ENCODE data around the gene HGD. TPM values are rescaled to one million over a fixed set of nuclear protein-coding genes. Genes with fewer than 3 reads are reported as not detected.

The HGD gene
- total RNA-seq, 1 donor from 2014 or later: 0.16 TPM

DNA sequence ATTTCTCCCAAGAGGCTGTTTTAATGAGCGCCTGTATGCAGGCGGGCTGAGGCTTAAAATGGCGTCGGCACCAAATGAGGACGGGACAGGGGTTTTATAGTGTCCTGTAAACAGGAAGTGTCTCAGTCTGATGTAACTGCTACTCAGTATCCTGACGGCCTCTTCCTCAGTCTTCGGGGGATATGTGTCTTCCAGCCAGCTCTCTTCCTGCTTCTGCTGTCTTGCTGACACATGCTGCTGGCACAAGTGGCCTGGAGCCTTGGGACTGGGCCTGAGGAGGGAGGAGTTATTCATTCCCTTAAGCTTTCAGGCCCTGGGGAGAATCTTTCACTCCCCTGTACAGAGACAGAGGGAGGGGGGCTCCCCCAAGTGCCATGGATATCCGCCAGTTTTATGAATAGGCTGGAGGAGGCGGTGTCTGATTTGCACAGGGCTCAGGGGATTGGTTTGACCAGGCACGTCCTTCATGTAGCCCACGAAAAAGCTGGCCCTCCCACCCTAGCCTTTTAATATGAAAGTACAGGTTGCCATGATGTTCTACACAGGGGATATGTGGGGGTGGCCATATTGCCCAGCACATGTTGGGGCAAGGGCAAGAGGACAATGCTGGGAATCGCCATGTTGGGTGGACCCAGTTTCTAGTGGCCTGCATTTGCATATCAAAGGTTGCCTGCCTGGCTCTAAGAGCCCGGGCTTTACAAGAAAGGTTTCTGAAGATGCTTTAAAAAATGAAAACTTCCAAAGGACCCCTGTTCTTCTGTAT, 66.0 kb downstream of the HGD start:
- intact Hi-C loops (cut with micrococcal nuclease): no loop called here
- Mint-ChIP-seq H3K9me3 (no peaks in the 10 kb centered on the region), H3K27me3 (ENCODE audit: insufficient read depth) (no peaks in the 10 kb centered on the region), H3K4me1 (ENCODE audit: low read depth) (no peaks in the 10 kb centered on the region), H3K27ac (no peak overlapping the region), H3K4me3 (no peak overlapping the region), H3K36me3 (ENCODE audit: low read depth) (no peaks in the 10 kb centered on the region)
- no peak for DNase-seq (ENCODE audit: low spot score)

DNA sequence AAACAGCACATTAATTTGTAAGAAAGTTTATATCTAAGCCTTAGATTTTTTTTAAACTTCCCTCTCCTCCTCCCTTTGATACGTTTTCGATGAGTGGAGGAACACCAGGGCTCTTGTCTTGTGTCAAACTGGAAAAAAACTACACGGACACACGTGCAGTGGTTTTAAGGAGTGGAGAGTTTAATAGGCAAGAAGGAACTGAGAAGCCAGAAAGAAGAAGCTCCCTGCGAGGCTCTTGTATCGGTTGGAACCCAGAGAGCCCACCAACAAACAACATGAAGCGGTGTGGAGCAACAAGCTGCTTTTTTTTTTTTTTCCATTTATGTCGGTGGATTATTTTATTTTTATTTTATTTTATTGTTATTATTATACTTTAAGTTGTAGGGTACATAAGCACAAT, 67.3 kb downstream of the HGD start:
- Mint-ChIP-seq H3K27me3 (ENCODE audit: insufficient read depth) (no peaks in the 10 kb centered on the region), H3K4me1 (ENCODE audit: low read depth) (no peaks in the 10 kb centered on the region), H3K4me3 (no peak overlapping the region), H3K36me3 (ENCODE audit: low read depth) (no peaks in the 10 kb centered on the region), H3K9me3 (no peaks in the 10 kb centered on the region), H3K27ac (no peak overlapping the region)
- no peak for DNase-seq (ENCODE audit: low spot score)
- intact Hi-C loops (cut with micrococcal nuclease): no loop called here

DNA sequence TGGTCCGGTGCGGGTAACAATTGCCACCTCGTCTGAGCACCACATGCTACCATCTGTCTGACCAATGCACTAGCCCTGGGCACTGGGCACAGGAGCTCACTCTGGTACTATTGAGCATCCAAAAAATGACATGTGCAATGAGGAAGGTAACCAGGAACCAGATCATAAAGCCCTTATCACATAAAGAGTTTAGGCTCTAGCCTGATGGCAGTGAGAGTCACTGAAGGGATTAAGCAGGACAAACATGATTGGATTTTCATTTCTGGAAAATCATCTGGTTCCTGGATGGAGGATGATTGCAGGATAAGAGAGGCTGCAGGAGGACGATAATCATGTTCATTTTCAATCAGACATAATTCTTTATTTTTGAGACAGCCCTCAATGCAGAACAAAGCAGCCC, 73.5 kb downstream of the HGD start:
- Mint-ChIP-seq H3K4me1 (ENCODE audit: low read depth) (no peaks in the 10 kb centered on the region), H3K27ac (no peak overlapping the region), H3K36me3 (ENCODE audit: low read depth) (no peaks in the 10 kb centered on the region), H3K4me3 (no peak overlapping the region), H3K27me3 (ENCODE audit: insufficient read depth) (peaks cover 6% of the 10 kb centered on the region), H3K9me3 (no peaks in the 10 kb centered on the region)
- DNase-seq (ENCODE audit: low spot score): no peak
- intact Hi-C loops (cut with micrococcal nuclease): no loop called here

DNA sequence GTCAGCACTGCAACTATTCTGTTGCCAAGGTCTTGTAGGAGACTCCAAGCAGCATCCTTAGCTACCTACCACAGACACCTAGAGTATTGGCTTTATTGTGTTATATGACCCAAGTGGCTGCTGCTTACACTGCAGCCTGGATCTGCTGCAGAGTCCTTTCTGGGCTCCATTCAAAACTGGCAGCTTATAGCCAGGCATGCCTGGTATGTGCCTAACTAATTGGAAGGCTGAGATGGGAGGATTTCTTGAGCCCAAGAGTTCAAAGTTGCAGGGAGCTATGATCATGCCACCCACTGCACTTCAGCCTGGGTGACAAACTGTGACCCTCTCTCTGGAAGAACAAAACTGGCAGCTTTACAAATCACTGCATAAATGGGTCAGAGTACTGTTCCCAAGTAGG, 77.3 kb downstream of the HGD start:
- Mint-ChIP-seq H3K9me3 (no peaks in the 10 kb centered on the region), H3K36me3 (ENCODE audit: low read depth) (peaks cover 26% of the 10 kb centered on the region), H3K4me1 (ENCODE audit: low read depth) (peaks cover 5% of the 10 kb centered on the region), H3K27ac (no peak overlapping the region), H3K4me3 (no peak overlapping the region), H3K27me3 (ENCODE audit: insufficient read depth) (peaks cover 6% of the 10 kb centered on the region)
- intact Hi-C loops (cut with micrococcal nuclease): no loop called here
- DNase-seq (ENCODE audit: low spot score): no peak

DNA sequence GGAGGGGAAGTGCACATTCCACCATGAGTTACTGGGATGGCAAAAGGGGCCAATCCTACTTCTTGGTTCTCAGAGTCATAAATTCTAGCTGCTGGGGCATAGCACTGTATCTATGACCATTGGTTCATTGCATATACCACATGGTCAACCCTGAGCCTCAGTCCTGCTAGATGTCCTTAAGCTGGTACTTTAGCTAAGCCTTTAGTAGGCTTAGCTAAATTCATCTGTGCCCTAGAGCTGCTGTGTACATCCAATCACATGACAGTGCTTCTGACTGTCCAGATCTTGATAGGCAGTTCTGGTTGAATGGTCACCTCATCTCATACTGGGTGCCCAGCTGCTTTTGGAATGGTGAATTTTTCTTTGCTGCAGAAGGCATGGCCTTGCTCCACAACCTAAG, 77.7 kb downstream of the HGD start:
- H3K4me3 Mint-ChIP-seq: no peak overlapping the region
- peaks cover 6% of the 10 kb centered on the region for H3K27me3 Mint-ChIP-seq (ENCODE audit: insufficient read depth)
- peaks cover 26% of the 10 kb centered on the region for H3K36me3 Mint-ChIP-seq (ENCODE audit: low read depth)
- intact Hi-C loops (cut with micrococcal nuclease): no loop called here
- H3K4me1 Mint-ChIP-seq (ENCODE audit: low read depth): peaks cover 5% of the 10 kb centered on the region
- no peak overlapping the region for H3K27ac Mint-ChIP-seq
- no peak for DNase-seq (ENCODE audit: low spot score)
- no peaks in the 10 kb centered on the region for H3K9me3 Mint-ChIP-seq

DNA sequence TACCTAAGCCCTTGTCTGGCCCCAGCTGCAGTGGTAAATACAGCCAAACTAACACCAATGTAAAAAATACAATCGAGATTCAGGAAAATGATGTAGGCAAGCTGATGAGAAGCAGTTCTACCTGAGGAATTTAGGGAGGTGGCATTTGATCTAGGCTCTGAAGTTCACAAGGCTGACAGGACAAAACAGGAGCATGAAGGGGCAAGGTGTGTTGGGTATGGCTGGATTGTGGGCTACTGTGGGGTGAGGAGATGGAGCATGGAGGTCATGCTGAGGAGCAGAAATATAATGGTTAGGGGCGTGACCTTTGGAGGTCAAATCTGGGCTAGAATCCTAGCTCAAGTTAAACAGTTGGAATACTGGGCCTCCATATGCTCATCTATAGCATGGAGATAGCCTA, 79.4 kb downstream of the HGD start:
- Mint-ChIP-seq H3K36me3 (ENCODE audit: low read depth) (peaks cover 26% of the 10 kb centered on the region), H3K9me3 (no peaks in the 10 kb centered on the region), H3K4me1 (ENCODE audit: low read depth) (peaks cover 5% of the 10 kb centered on the region), H3K4me3 (no peak overlapping the region), H3K27me3 (ENCODE audit: insufficient read depth) (peaks cover 3% of the 10 kb centered on the region), H3K27ac (peak overlapping the region; percentile 31)
- no peak for DNase-seq (ENCODE audit: low spot score)
- intact Hi-C loops (cut with micrococcal nuclease): no loop called here

DNA sequence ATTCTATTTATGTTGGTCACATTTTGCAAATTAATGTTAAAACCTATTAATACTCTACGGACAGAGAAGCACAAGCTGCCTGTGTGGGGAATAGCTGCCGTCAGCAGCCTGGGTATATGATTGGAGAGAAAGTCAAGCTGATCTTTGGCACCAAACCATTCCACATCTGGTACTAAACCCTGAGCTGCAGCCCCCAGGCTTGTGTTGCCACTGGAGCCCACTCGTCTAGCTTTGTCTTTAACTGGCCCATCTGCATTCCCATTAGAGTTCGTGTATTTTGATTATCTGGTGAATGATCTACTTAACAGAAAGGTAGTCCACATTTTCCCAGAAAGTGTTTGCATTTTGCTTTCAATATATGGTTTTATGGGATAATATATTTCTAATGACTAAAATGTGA, 80.5 kb downstream of the HGD start:
- Mint-ChIP-seq H3K4me1 (ENCODE audit: low read depth) (peaks cover 5% of the 10 kb centered on the region), H3K27ac (no peak overlapping the region), H3K4me3 (no peak overlapping the region), H3K27me3 (ENCODE audit: insufficient read depth) (no peaks in the 10 kb centered on the region), H3K36me3 (ENCODE audit: low read depth) (peaks cover 28% of the 10 kb centered on the region), H3K9me3 (no peaks in the 10 kb centered on the region)
- no peak for DNase-seq (ENCODE audit: low spot score)
- intact Hi-C loops (cut with micrococcal nuclease): no loop called here

DNA sequence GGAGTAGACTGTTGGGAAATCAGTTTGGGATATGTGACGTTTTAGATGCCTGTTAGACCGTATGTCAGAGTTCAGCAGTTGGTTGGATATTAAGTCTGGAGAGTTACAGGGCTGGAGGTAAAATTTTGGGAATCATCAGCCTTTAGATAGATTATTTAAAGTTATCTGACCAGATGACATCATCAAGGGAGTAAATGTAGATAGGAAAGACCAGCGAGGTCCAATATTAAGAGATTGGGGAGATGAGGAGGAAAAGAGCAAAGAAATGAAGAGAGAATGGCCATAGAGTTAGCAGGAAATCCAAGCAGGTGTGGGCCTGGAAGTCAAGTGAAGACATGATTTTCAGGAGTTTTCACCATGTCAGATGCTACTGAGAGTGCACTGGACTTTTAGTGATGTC, 82.8 kb downstream of the HGD start:
- H3K27me3 Mint-ChIP-seq (ENCODE audit: insufficient read depth): no peaks in the 10 kb centered on the region
- no peak overlapping the region for H3K4me3 Mint-ChIP-seq
- peaks cover 28% of the 10 kb centered on the region for H3K36me3 Mint-ChIP-seq (ENCODE audit: low read depth)
- intact Hi-C loops (cut with micrococcal nuclease): no loop called here
- H3K9me3 Mint-ChIP-seq: no peaks in the 10 kb centered on the region
- DNase-seq (ENCODE audit: low spot score): no peak
- peaks cover 17% of the 10 kb centered on the region for H3K4me1 Mint-ChIP-seq (ENCODE audit: low read depth)
- H3K27ac Mint-ChIP-seq: no peak overlapping the region

DNA sequence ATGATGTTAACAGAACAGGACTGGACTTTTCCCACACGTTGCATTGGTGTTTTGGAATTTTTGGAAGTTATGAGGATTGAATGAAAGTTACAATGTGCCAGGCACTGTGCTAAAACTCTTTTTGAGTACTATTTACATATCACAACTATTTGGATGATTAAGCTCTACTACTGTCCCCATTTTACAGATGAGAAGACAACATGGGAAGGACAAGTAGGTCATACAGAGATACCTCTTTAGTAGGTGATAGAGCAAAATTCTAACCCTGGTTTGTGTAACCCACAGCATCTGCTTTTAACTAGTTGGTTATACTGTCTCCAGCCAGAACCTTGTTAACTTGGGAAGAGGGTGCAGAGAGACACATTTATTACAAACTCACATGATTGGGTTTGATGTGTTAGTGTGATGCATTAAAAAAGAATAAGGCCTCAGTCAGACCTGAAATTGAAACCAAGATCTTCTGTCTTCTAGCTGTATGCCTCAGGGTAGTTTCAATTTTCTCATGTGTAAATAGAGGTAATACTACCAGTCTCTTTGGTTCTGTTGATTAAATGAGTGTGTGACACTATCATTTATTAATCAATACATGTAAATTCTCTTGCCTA, 84.5 kb downstream of the HGD start:
- intact Hi-C loops (cut with micrococcal nuclease): loop anchor here (2.0 kb wide), 1 partner anchor 249 kb away; the partner anchor contains the start of gene LRRC58
- Mint-ChIP-seq H3K4me3 (no peak overlapping the region), H3K9me3 (no peaks in the 10 kb centered on the region), H3K4me1 (ENCODE audit: low read depth) (peaks cover 17% of the 10 kb centered on the region), H3K36me3 (ENCODE audit: low read depth) (peaks cover 20% of the 10 kb centered on the region), H3K27me3 (ENCODE audit: insufficient read depth) (no peaks in the 10 kb centered on the region), H3K27ac (no peak overlapping the region)
- DNase-seq (ENCODE audit: low spot score): no peak

DNA sequence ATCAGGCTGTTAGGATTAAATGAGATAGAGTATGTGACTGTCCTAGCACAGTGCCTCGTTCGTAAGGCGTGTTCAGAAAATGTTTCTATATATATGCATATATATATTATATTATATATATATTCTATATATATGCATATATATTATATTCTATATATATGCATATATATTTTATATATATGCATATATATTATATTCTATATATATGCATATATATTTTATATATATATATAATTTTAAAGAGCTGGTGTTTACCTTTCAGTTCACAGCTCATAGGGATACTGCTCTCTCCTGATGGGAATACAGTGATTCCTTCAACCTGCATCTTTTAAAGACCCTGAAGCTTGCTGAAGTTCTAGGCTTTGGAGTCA, 85.2 kb downstream of the HGD start:
- DNase-seq (ENCODE audit: low spot score): no peak
- intact Hi-C loops (cut with micrococcal nuclease): loop anchor here (1.0 to 2.0 kb wide), 6 partner anchors 38 to 502 kb away; partner anchors contain the start of genes GTF2E1, LRRC58 and RABL3
- peak overlapping the region; percentile 91 for H3K4me3 Mint-ChIP-seq
- H3K36me3 Mint-ChIP-seq (ENCODE audit: low read depth): peaks cover 16% of the 10 kb centered on the region
- peak overlapping the region; percentile 96 for H3K27ac Mint-ChIP-seq
- H3K9me3 Mint-ChIP-seq: no peaks in the 10 kb centered on the region
- H3K27me3 Mint-ChIP-seq (ENCODE audit: insufficient read depth): no peaks in the 10 kb centered on the region
- H3K4me1 Mint-ChIP-seq (ENCODE audit: low read depth): peaks cover 17% of the 10 kb centered on the region

DNA sequence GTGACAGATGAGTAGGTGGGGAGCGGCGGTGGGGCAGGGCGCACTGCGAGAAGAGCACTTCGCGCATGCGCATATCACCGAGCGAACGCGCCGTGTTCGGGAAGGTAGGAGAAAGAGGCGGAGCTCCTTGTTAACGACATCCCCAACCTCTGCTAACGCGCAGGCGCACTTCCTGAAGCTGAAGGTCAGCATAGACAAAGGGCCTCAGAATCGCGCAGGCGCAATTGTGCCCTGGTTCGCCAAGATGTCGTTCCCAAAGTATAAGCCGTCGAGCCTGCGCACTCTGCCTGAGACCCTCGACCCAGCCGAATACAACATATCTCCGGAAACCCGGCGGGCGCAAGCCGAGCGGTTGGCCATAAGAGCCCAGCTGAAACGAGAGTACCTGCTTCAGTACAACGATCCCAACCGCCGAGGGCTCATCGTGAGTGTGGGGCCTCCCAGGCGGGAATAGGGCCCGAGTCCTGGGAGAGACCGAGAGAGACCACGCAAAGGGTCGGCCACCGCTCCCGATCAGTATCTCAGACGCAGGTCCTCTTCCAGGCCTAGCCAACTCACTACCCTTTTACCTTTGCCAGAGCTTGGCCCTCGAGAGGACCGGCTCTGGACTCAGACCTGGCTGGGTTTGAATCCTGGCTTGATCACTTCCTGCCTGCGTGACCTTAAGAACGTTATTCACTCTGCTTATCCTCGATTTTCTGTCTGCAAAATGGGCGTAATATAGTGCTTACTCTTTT, 85.8 kb downstream of the HGD start, which contains the start of gene NDUFB4:
TSS of gene NDUFB4 (plus strand) at position 221 of the 737 bp plus-strand sequence. CDS start at position 245, 24 bp downstream.
- peak within 1 kb of the TSS; percentile 91 for H3K4me3 Mint-ChIP-seq
- peak; percentile 94 for DNase-seq (ENCODE audit: low spot score)

DNA sequence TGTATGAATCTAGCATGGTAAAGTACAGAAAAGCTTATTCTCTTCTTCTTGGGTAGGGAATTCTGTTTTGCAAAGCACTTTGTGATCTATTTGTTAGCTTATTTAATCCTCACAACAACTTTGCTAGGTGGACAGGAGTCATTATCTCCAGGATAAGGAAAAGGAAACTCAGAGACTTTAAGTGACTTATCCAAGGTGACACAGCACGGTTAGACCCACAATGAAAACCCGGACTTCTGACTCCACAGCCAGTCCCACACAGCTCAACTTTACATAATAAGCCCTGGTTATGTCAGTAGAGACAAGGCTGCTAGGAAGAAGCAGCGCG, 86.3 kb downstream of the HGD start:
- Mint-ChIP-seq H3K4me3 (peak overlapping the region; percentile 91), H3K27me3 (ENCODE audit: insufficient read depth) (no peaks in the 10 kb centered on the region), H3K4me1 (ENCODE audit: low read depth) (peaks cover 12% of the 10 kb centered on the region), H3K36me3 (ENCODE audit: low read depth) (peaks cover 5% of the 10 kb centered on the region), H3K27ac (peak overlapping the region; percentile 96), H3K9me3 (no peaks in the 10 kb centered on the region)
- intact Hi-C loops (cut with micrococcal nuclease): loop anchor here (1.0 to 2.0 kb wide), 6 partner anchors 36 to 500 kb away; partner anchors contain the start of genes GTF2E1, LRRC58 and RABL3
- DNase-seq (ENCODE audit: low spot score): no peak

More for the DNA sequence above, 85.8 kb downstream of the HGD start, which contains the start of gene NDUFB4:
- no peaks in the 10 kb centered on the region for H3K9me3 Mint-ChIP-seq
- peaks cover 15% of the 10 kb centered on the region for H3K4me1 Mint-ChIP-seq (ENCODE audit: low read depth)
- H3K36me3 Mint-ChIP-seq (ENCODE audit: low read depth): peaks cover 10% of the 10 kb centered on the region
- H3K27ac Mint-ChIP-seq: peak within 1 kb of the TSS; percentile 96
- intact Hi-C loops (cut with micrococcal nuclease): loop anchor here (1.0 to 2.0 kb wide), 6 partner anchors 37 to 501 kb away; partner anchors contain the start of genes GTF2E1, LRRC58 and RABL3
- no peaks in the 10 kb centered on the region for H3K27me3 Mint-ChIP-seq (ENCODE audit: insufficient read depth)
